ENCODE results near the gene FCGR3A.
"Not testable (repeated sequence)": the region's sequence is repeated elsewhere in the genome, so short reads cannot be mapped to it uniquely, and the experiment has no call there.

GRCh38 chr1:161593092-161593755 is 43.6 kb upstream of the FCGR3A start:
- TF ChIP-seq CTCF, POLR2A (IDR thresholded peaks at IDR 0.05): not testable (repeated sequence)
